Stimulated activated naive CD8-positive, alpha-beta T cell treated with anti-CD3 and anti-CD28 coated beads, Interleukin-15, amount 100 ng/mL, for 72 hours (primary cell): ENCODE results near the gene FBRSL1.

ENCODE experiments used
- ATAC-seq: fragments of 150-1000 bp; cut with Tn5 transposase; 2 replicates; pipeline ENCODE4 v1.10.0; 2021; ENCODE audit warnings: mild to moderate bottlenecking, moderate library complexity
- DNase-seq, 2 donors: peaks; one replicate each; pipeline ENCODE4 v3.0.0; 2021 to 2022
- H3K27ac Mint-ChIP-seq, 2 donors: one replicate each; pipeline ENCODE4 v1.8.0; 2022; ENCODE audit warnings: mild to moderate bottlenecking in 2 of 2, mixed read lengths in 2 of 2, moderate library complexity in 2 of 2
- H3K27me3 Mint-ChIP-seq: one replicate; pipeline ENCODE4 v1.8.0; 2022; ENCODE audit warnings: mixed read lengths
- H3K4me1 Mint-ChIP-seq: one replicate; pipeline ENCODE4 v1.8.0; 2022; ENCODE audit warnings: mild to moderate bottlenecking, mixed read lengths
- H3K4me3 Mint-ChIP-seq, 2 donors: one replicate each; pipeline ENCODE4 v1.8.0; 2022; ENCODE audit warnings: mild to moderate bottlenecking in 2 of 2, mixed read lengths in 2 of 2, moderate library complexity in 1 of 2
- H3K9me3 Mint-ChIP-seq, 2 donors: one replicate each; pipeline ENCODE4 v1.8.0; 2022; ENCODE audit warnings: mixed read lengths in 2 of 2

Gene FBRSL1

GRCh38 chr12:132548430-132549058 is 58.6 kb downstream of the FBRSL1 start:
- peaks cover 4% of the 10 kb centered on the region for H3K4me1 Mint-ChIP-seq
- ATAC-seq, result no peak
- H3K9me3 Mint-ChIP-seq, result no peaks in the 10 kb centered on the region
- no peaks in the 10 kb centered on the region for H3K27me3 Mint-ChIP-seq
- no peak for DNase-seq
- H3K27ac Mint-ChIP-seq, result no peak overlapping the region
- H3K4me3 Mint-ChIP-seq, result no peak overlapping the region

DNA sequence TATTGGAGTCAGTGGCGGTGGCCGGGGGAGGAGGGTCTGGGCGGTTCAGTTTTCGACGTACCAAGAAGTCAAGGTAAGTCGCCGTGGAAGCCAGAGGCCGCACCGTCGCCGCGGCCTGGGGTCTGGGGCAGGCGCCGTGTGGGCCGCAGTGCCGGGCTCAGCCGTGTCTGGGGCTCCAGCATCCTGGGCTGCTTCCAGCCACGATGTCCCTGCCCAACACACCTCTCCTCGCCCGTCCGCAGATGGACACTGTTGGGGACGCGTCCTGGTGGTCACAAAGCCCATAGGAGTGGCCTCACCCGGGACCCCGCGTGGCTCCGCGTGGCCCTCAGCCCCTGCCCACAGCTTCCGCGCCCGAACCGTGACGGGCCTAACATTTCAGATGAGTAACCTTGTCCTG is 59.1 kb downstream of the FBRSL1 start:
- ATAC-seq (no peak), DNase-seq (no peak)
- Mint-ChIP-seq H3K27me3 (no peaks in the 10 kb centered on the region), H3K27ac (no peak overlapping the region), H3K4me3 (no peak overlapping the region), H3K4me1 (no peaks in the 10 kb centered on the region), H3K9me3 (no peaks in the 10 kb centered on the region)

DNA sequence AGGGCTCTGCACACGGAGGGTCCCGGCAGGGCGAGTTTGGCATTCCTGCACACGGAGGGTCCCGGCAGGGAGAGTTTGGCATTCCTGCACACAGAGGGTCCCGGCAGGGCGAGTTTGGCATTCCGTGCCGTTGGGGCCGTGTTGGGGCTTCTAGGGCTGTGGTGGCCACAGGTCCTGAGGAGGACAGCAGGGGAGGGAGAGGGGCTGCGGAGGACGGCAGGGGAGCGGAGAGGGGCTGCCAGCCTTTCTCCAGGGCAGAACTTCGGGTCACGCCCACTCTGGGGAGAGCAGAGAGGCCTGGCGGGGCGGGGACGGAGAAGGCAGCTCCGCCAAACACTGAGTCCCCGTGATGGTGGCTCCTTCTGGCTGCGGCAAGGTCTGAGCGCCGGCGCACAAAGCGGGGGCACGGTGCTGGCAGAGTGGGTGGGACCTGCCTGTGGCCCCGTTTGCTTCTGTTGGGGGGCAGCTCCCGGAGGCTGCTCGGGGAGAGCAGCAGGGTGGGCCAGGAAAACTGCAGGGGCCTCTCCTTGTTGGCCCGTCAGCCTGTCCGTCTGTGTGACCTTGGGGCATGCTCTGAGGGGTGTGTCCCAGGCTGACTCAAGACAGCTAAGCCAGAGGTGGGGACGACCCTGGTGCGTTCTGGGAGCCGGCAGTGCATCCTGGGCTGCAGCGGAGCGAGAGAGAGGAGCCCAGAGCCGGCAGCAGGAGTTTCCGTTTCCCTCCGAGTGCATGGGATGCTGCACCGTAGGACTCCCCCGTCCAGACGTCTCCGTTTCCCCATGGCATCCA is 60.3 kb downstream of the FBRSL1 start:
- no peak for DNase-seq
- H3K27me3 Mint-ChIP-seq, result no peaks in the 10 kb centered on the region
- no peaks in the 10 kb centered on the region for H3K4me1 Mint-ChIP-seq

GRCh38 chr12:132550830-132551640 is 61.1 kb downstream of the FBRSL1 start:
- Mint-ChIP-seq H3K4me3 (no peak overlapping the region), H3K9me3 (no peaks in the 10 kb centered on the region), H3K27ac (no peak overlapping the region), H3K4me1 (no peaks in the 10 kb centered on the region), H3K27me3 (no peaks in the 10 kb centered on the region)
- ATAC-seq (no peak), DNase-seq (no peak)

More for the DNA sequence above, 60.3 kb downstream of the FBRSL1 start:
- ATAC-seq, result no peak
- peak overlapping the region in 1 of 2 donors; percentile 25 for H3K27ac Mint-ChIP-seq
- H3K9me3 Mint-ChIP-seq, result no peaks in the 10 kb centered on the region
- peak overlapping the region in 1 of 2 donors; percentile 18 for H3K4me3 Mint-ChIP-seq

DNA sequence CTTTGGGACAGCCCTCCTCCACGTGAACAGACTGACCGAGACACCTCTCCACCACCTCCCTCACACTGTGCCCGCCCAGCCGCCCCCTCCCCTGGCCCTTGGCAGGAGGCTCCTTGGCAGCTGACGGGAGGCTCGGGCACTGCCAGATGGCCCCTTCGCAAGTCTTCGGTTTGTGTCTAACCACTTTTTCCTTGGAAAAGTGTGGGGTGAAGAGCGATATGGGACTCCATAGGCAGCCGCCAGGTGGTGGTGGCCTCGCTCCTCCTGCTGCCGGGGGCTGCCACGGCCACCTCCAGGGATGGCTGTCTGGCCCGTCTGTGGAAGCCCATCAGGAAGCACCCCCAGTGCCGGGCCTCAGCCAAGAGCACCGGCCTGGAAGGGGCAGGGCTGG is 61.7 kb downstream of the FBRSL1 start:
- H3K4me1 Mint-ChIP-seq, result no peaks in the 10 kb centered on the region
- no peak overlapping the region for H3K4me3 Mint-ChIP-seq
- no peaks in the 10 kb centered on the region for H3K9me3 Mint-ChIP-seq
- no peak overlapping the region for H3K27ac Mint-ChIP-seq
- DNase-seq, result no peak
- no peaks in the 10 kb centered on the region for H3K27me3 Mint-ChIP-seq
- no peak for ATAC-seq

- H3K27ac Mint-ChIP-seq, result no peak overlapping the region
- peaks cover 17% of the 10 kb centered on the region for H3K4me1 Mint-ChIP-seq
- no peak for ATAC-seq
- DNase-seq, result no peak
- no peaks in the 10 kb centered on the region for H3K9me3 Mint-ChIP-seq
- H3K4me3 Mint-ChIP-seq, result no peak overlapping the region
- peaks cover 30% of the 10 kb centered on the region for H3K27me3 Mint-ChIP-seq
Observed at GRCh38 chr12:132554845-132555630, 65.1 kb downstream of the FBRSL1 start.

- DNase-seq (no peak), ATAC-seq (no peak)
- Mint-ChIP-seq H3K27me3 (peaks cover 30% of the 10 kb centered on the region), H3K4me3 (no peak overlapping the region), H3K27ac (peak overlapping the region in 1 of 2 donors; percentile 13), H3K4me1 (peaks cover 20% of the 10 kb centered on the region), H3K9me3 (no peaks in the 10 kb centered on the region)
Observed at GRCh38 chr12:132555686-132556085, 65.7 kb downstream of the FBRSL1 start.

- DNase-seq, result no peak
- no peak for ATAC-seq
- Mint-ChIP-seq H3K27ac (no peak overlapping the region), H3K4me3 (no peak overlapping the region), H3K4me1 (peaks cover 25% of the 10 kb centered on the region), H3K27me3 (peaks cover 30% of the 10 kb centered on the region), H3K9me3 (no peaks in the 10 kb centered on the region)
Observed at GRCh38 chr12:132556216-132556615, 66.3 kb downstream of the FBRSL1 start.

- Mint-ChIP-seq H3K27ac (no peak overlapping the region), H3K27me3 (peaks cover 30% of the 10 kb centered on the region)
- ATAC-seq, result no peak
Observed at GRCh38 chr12:132556801-132557200, 66.8 kb downstream of the FBRSL1 start.

GRCh38 chr12:132557291-132558015 is 67.5 kb downstream of the FBRSL1 start:
- Mint-ChIP-seq H3K27me3 (peaks cover 30% of the 10 kb centered on the region), H3K4me3 (no peak overlapping the region), H3K9me3 (no peaks in the 10 kb centered on the region), H3K4me1 (peaks cover 35% of the 10 kb centered on the region), H3K27ac (no peak overlapping the region)
- DNase-seq (no peak), ATAC-seq (no peak)

More at GRCh38 chr12:132556801-132557200, 66.8 kb downstream of the FBRSL1 start:
- no peaks in the 10 kb centered on the region for H3K9me3 Mint-ChIP-seq
- peaks cover 31% of the 10 kb centered on the region for H3K4me1 Mint-ChIP-seq
- no peak for DNase-seq
- H3K4me3 Mint-ChIP-seq, result no peak overlapping the region

DNA sequence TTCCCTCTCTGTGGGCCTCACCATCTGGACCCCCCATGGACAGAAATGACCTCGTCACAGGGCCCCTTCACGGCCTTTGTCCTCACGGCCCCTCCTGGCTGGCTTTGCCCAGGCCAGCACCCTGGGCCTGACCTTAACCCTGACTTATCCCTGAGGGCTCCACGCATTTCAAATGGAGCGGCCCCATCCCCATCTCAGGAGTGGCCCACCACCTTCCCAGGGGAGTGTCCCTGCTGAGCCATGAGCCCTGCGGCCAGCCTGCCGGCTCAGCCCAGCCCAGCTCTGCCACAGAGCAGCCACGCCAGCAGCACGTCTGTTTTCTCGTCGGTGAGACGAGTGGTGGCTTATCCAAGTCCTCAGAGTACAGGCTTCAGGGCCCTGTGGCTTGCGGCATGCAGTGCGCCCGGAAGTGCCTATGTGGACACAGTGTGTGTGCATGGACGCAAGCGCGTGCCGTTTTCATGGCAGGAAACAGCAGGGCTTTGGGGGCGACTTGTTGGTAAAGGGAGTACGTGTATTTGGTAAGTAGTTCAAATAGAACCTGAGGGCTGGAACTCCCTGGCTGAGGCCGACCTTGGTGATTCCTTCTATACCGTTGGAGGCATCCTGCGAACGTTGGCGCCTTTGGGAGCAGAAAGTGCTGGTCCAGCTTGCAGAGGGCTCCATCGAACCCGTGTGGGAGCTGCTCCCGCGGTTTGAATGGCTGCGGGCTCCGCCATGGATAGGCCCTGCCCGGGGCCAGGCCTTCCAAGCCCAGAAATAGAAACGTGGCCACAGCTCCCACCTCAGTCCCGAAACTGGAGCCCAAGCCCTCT is 68.3 kb downstream of the FBRSL1 start:
- H3K9me3 Mint-ChIP-seq, result no peaks in the 10 kb centered on the region
- peak overlapping the region; percentile 15 to 24 for H3K4me3 Mint-ChIP-seq
- ATAC-seq, result no peak
- peaks cover 30% of the 10 kb centered on the region for H3K27me3 Mint-ChIP-seq
- H3K4me1 Mint-ChIP-seq, result peaks cover 35% of the 10 kb centered on the region
- DNase-seq, result no peak
- H3K27ac Mint-ChIP-seq, result peak overlapping the region in 1 of 2 donors; percentile 19

DNA sequence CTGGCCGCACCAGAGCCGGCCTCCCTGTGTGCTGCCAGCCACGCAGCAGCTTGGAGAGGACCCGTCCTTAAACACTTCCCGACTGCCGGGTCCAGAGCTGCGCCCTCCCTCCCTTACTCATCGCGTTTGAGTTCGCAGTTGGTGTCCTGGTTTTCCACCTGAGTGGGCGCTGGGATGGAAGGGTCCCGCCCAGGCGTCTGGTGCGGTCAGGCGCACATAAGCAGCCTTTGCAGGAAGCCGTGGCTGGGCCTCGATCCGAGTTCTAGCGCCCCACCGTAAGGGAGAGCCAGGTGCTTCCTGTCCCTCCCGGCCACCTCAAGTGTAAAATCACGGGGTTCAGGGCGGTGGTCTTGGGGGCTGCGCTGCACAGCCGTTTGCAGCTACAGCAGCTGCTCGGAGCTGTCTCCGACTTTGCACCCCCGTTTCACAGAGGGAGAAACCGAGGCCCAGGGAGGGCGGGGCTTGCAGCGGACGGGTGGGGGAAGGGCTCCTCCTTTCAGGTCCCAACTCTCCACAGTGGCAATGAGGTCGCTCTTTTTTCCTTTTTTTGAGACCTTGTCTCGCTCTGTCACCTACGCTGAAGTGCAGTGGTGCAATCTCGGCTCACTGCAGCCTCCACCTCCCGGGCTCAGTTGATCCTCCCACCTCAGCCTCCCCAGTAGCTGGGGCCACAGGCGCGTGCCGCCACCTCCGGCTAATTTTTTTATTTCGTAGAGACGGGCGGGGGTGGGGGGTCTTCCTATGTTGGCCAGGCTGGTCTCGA is 69.1 kb downstream of the FBRSL1 start:
- H3K27ac Mint-ChIP-seq, result peak overlapping the region in 1 of 2 donors; percentile 63
- DNase-seq (peak in 1 of 2 donors; percentile 8), ATAC-seq (no peak)
- peak overlapping the region; percentile 66 to 78 for H3K4me3 Mint-ChIP-seq
- H3K4me1 Mint-ChIP-seq, result peaks cover 35% of the 10 kb centered on the region
- H3K9me3 Mint-ChIP-seq, result no peaks in the 10 kb centered on the region
- H3K27me3 Mint-ChIP-seq, result peaks cover 30% of the 10 kb centered on the region

GRCh38 chr12:132559652-132560363 is 69.9 kb downstream of the FBRSL1 start:
- H3K27ac Mint-ChIP-seq, result peak overlapping the region in 1 of 2 donors; percentile 19
- H3K4me1 Mint-ChIP-seq, result peaks cover 35% of the 10 kb centered on the region
- DNase-seq, result peak; percentile 34 to 40
- peak; percentile 61 for ATAC-seq
- peaks cover 30% of the 10 kb centered on the region for H3K27me3 Mint-ChIP-seq
- no peaks in the 10 kb centered on the region for H3K9me3 Mint-ChIP-seq
- H3K4me3 Mint-ChIP-seq, result peak overlapping the region; percentile 66 to 78
